Ureter (tissue), 1 donor: ENCODE data around the gene SPATA16. TPM values are rescaled to one million over a fixed set of nuclear protein-coding genes. Genes with fewer than 3 reads are reported as not detected.

Experiments used
- DNase-seq: peaks from one replicate; pipeline ENCODE4 v3.0.0-alpha.2; 2020; ENCODE audit warnings: low spot score
- total RNA-seq: library from RNA; stranded (reverse); gene quantifications from one replicate; pipeline ENCODE4 v1.2.4, GENCODE V29; 2023
- donor health status: DM: yes; HTN: yes; CAD: no.

Gene SPATA16
- total RNA-seq, 1 donor from 2014 or later, result not detected

DNA sequence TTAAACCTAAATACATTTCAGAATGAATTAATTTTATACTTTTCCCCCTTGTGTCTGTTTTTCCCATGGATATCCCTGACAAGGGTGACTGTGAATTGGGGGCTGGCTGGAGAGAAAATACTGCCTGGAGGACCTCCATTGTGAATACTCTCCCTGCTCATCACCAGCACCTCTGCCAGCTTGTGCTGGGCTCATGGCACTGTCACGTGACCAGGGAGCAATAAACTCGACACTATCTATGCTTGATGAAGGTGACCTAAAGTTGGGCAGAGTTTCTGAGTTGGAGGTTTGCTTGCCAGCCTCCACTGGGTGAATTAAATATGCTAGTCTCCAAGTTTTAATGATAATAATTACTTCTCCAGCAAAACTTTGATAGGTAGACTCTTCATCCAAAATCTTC lies 189.5 kb downstream of the SPATA16 start:
- no peak for DNase-seq

GRCh38 chr3:172946061-172946460 lies 195.0 kb downstream of the SPATA16 start:
- no peak for DNase-seq

GRCh38 chr3:172939651-172940293 lies 201.3 kb downstream of the SPATA16 start:
- no peak for DNase-seq

DNA sequence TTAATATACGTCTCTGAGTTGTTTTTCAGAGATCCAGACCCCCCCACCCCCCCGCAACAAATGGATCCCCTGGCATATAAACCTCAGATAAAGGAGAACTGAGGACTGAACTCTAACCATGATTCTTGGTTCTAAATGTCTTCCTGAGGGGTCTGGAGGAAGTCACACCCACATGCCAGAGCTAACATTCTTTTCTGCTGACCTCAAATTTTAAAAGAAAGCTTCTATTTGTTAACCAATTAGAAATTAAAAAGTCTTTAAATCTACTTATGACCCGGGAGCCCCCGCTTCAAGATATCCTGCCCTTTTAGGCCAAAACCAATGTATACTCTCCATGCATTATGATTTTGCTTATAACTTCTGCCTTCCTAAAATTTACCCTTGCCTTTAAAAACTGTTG lies 202.2 kb downstream of the SPATA16 start:
- no peak for DNase-seq

DNA sequence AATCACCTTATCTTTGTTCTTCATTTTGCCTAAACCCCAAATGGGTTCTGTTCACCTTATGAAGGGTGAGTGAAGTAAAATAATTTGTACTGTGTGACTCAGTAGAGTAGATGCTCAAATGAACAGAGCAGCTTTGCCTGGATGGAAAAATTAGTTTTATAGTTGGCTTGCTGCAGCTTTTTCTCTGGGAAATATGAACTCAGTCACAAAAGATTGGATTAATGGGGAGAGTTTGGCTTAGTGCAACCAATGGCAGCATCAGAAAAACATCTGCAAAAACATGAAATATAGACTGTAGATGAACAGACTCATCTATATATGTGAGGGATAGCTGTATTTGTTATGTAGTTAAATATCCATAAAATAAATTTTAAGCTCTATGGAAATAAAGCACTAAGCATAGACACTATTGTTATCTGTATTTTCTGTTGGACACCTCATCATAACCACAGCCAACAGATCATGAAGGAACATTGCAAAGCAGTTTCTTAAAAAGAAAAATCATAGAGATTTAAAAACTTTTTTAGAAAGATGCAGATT lies 209.2 kb downstream of the SPATA16 start:
- no peak for DNase-seq

DNA sequence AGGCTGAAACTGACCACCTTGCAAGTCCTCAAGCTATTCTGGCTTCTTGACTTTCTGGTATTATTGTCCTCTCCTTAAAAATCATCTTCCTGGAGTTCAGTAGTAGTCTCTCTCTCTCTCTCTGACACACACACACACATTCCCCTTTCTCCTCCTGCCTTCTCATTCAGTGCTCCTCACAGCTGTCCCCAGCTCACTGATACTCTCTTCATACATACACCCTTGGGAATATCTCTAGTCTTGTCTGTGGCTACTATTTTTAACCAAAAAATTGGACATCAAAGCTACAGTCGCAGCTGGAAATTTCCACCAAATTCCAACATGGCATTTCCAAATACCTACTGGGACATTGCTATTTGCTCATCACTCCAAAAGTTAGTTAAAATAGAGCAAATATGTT lies 211.6 kb downstream of the SPATA16 start:
- no peak for DNase-seq

DNA sequence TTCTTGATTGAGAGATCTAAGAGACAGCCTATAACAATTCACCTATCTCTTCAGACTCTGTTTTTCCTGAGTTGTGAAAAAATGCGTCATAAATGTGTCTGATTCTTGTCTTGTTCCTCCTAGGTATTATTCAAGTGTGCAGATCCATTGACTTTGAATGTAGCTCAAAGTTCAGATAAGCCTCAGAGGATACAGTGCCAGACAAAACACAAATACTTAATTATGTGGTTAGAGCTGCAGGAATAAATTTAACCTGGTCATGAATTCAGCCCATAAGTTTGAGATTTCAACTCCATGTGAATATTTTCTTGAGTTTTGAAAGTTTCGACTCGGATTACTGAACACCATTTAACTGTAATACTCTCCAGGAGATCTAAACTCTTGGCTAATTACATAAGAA lies 216.5 kb downstream of the SPATA16 start:
- no peak for DNase-seq

GRCh38 chr3:172919297-172919683 lies 221.7 kb downstream of the SPATA16 start:
- DNase-seq, result no peak

- DNase-seq, result no peak
These were observed 222.3 kb downstream of the SPATA16 start for GRCh38 chr3:172918568-172919296.

GRCh38 chr3:172918165-172918564 lies 222.9 kb downstream of the SPATA16 start:
- DNase-seq, result no peak

- no peak for DNase-seq
These were observed 225.0 kb downstream of the SPATA16 start for GRCh38 chr3:172915911-172916514.

DNA sequence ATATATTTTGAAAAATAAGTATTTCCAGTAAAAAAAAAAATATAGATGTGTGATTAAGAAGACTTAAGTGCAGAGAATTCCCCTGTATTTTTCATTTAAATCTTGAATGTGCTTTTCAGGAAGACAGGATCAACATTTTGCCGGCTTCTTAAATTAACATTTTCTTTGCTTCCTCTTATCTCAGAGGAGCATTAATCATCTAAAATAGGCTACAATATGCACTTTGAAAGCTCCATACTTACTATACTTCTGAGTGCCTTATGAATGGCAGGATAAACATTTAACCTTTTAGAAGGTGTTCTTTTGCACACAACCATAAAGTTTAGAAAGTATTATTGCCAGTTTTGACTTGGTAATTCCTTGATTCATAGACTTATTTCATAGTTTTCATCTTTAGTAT lies 226.2 kb downstream of the SPATA16 start:
- DNase-seq, result no peak

GRCh38 chr3:172913911-172914655 lies 227.0 kb downstream of the SPATA16 start:
- no peak for DNase-seq

DNA sequence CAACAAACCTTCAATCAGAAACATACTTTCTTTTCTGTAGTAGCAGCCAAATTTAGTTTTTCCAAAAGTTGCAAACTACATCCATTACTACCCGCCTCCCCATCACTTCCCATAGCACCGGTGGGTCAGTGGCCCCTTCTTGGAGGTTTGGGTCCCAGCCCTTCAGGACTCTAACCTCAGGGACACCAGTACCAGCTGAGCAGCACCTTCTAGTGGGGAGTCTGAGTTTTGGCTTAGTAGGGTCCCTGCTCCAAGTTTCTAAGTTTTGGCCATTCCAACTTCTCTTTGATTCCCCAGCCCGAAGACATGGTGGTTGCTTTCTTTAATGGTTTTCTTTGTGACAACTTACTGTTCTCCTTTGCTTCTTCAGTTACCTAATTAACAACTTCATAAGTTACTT lies 229.9 kb downstream of the SPATA16 start:
- DNase-seq, result no peak

GRCh38 chr3:172908771-172909270 lies 232.2 kb downstream of the SPATA16 start:
- no peak for DNase-seq

DNA sequence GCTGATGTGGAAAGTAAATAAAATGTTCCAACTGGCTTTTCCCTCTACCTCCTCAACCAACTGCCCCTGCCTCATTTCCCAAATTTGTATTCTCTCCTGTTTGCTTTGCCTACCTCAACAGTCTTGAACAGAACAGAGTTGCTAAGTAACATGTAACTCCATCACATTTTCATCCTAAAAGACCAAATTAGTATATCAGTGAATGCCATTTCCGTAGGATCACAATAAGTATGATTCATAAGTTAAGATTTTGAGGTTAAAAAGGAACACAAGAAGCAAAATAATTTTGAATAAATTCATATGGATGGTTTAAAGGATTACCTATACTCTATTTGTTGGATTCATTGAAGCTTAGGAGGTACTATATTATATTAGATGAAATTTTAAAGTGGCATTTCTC lies 235.6 kb downstream of the SPATA16 start:
- no peak for DNase-seq

DNA sequence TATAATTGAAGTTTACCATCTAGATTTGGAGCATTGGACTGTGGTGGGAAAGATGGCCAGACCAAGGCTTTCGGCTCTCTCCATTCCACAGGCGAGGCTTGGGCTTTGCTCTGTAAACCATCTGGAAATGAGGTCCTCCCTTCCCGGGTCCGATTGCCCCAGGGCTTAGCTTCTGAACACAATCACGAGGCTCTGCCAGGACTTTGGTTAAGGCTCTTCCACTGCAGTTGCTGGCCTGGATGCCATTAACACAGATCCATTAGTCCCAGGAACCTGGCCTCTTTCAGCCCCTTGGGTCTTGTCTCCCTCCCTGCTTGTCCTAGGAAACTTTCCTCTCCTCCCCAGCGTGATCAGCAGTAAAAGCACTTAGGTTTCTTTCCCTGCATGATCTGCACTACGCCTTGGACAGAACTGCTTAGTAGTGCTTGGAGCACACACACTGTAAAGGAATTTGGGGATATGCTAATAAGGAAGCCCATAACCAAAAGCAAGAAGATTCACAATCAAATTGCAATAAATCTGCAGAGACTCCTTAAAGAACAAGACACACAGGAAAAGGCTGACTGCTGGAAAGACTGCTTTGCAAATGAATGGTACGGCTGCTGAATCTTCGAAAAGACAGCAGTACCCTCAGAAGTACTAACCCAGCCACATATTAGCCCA lies 236.2 kb downstream of the SPATA16 start:
- DNase-seq, result no peak

DNA sequence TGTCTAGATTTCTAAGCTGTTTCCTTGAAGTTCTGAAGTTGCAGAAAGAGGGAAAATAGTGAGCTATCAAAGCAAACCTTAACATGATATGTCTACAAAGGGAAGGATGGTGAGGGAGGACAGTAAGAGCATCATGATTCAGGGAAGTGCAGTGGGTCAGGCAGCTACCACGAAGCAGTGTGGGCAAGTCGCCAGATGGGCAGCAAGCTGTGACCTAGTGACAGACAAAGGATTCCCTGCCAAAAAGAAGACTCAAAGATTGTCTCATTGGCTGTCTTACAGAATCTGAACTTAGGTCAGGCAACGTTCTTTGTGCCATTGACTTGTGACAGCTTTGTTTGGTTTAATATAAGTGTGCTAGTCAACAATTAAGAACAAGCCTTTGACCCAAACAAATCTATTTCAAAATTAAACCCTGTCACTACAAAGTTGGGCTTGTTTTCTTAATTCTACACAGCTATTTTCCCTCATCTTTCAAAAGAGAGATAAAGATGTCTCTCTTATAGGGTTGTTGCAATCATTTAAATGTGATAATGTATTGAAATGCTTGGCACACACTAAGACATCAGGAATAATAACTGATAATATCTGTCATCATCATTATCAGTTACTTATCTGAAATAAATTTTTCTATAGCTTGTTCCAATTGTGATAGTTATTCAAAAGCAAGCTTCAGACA lies 237.3 kb downstream of the SPATA16 start:
- DNase-seq, result no peak

- DNase-seq, result no peak
These were observed 248.9 kb downstream of the SPATA16 start for GRCh38 chr3:172892158-172892557.

GRCh38 chr3:172885704-172886103 lies 255.3 kb downstream of the SPATA16 start:
- DNase-seq, result no peak

DNA sequence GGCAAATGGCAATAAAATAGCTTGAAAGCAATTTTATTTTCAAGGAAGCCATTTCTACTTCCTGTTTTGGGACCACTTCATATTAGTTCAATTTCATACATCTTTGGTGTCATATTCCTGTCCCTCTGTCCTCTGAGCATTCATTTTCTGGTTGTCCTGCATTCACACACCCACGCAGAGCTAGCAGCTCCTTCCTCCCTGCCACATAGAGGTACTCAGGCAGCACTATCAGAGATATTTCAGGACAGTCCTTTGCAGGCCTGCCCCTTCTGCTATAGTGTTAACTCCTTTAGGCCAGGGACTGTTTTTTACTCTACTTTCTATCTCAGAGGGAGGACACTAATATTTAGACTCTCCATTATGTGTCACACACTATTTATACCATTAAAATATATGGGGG lies 258.5 kb downstream of the SPATA16 start:
- DNase-seq, result no peak
